Measurements from ENCODE around the gene C1orf53.
"Not testable (repeated sequence)": the region's sequence is repeated elsewhere in the genome, so short reads cannot be mapped to it uniquely, and the experiment has no call there.

C1orf53 gene

DNA sequence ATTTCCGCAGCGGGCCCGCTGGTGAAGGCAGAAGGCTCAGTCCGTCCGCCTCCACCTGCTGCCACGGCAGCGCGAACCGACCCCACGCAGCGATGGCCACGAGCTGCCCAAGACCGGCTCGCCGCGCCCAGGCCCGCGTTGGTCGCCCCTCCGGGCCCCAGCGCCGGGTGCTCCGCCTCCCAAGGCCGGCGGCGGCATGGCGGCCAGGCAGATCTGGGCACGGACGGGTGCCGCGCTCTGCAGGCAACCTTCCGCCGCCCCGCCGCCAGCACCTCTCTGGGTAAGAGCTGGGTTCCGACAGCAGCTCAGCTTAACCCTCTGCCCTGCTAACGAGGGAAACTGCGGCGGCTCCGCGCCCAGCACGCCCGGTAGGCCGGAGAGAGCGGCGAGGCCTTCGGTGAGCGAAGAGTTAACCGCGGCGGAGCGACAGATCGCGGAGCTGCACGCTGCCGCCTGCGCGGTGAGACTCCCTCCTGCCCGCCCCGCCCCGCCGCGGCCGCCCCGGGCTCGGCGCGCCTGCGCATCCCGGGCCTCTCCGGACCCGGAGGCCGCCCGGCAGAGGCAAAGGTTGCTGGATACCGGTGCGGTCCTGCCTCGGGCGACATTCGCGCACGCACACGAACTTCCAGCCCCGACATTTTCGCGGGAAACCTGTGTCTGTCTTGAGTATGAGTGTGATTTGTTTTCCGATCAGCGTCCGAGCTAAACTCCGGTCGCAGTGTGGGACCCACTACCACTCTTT, at the start of gene C1orf53:
Gene C1orf53, plus strand, starts transcription at position 177 of the 742 bp plus-strand sequence. Its CDS starts 20 bp downstream, at position 197.
- in situ Hi-C loops (cut with MboI; ENCODE audit: low sequenced_read_pairs): no loop called here

DNA sequence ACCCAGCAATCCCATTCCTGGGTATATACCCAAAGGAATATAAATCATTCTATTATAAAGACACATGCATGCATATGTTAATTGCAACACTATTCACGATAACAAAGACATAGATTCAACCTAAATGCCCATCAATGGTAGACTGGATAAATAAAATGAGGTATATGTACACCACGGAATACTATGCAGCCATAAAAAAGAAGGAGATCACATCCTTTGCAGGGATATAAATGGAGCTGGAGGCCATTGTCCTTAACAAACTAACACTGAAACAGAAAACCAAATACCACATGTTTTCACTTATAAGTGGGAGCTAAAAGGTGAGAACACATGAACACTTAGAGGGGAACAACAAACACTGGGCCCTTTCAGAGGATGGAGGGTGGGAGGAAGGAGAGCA, 46.7 kb upstream of the C1orf53 start:
- in situ Hi-C loops (cut with MboI; ENCODE audit: low sequenced_read_pairs): not testable (repeated sequence)

DNA sequence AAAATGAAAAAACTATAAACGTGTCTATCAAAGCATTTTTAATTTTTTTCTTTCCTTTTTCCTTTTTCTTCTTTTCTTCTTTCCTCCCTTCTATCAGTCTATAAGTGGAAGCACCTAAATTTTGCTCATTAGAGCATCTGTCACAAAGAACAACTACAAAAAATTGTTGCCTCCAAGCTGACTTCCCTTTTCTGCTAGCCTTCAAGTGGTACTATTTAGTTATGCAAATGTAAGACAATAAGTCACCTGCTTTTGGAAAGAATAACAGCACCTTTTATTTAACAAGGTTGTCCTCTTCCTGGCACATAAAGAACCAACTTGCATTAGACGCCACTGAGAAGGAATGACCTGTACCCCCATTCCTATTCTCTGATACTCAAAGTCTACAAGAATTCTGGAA, 45.0 kb upstream of the C1orf53 start:
- in situ Hi-C loops (cut with MboI; ENCODE audit: low sequenced_read_pairs): no loop called here

DNA sequence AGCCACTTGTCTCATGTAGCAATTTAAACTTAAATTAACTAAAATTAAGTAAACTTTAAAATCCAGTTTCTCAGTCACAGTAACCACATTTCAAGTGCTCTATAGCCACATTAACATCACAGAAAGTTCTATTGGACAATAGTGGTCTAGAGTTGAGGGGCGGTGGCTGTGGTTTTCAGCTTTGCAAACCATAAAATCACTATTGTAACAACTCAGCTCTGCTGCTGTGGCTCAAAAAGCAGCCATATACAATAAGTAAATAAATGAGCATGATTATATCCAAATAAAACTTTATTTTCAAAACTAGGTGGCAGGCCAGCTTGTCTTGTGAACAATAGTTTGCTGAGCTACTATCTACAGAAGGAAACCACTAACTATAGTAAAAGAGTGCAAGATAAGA, 43.4 kb upstream of the C1orf53 start:
- in situ Hi-C loops (cut with MboI; ENCODE audit: low sequenced_read_pairs): no loop called here

DNA sequence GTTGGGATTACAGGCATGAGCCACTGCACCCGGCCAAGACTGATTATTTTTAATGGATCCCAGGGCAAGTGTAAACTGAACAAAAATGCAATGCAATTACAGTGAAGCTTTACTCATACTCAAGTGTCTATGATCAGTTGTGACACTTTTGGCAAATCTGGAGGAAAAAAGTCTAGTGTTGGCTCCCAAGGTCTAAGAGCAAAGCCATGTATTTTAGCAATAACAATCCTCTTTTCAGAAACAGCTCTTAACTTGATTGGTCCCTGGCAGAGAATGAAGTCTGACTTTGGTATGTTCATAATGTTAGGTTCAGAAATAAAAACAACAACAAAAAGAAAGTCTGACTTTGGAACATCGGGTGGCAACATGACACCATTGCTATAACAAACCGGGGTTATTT, 40.2 kb upstream of the C1orf53 start:
- in situ Hi-C loops (cut with MboI; ENCODE audit: low sequenced_read_pairs): no loop called here

DNA sequence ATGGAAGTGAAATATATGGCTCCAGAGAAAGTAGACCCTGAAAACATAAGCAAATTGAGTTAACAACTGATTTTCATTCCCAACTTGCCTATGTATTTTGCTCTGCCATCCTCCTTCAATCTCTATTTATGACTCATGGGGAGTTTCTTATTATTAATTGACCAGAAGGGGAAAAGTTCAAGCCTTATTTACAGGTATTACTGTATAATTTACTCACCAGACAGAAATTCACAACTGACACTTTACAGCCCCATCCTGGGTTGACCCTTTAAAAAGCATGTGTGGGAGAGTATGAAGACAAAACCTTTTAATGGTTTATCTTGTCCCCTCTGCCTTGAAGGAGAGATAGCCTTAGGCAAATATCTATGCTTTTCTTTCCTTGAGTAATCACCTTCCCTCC, 39.8 kb upstream of the C1orf53 start:
- in situ Hi-C loops (cut with MboI; ENCODE audit: low sequenced_read_pairs): no loop called here

DNA sequence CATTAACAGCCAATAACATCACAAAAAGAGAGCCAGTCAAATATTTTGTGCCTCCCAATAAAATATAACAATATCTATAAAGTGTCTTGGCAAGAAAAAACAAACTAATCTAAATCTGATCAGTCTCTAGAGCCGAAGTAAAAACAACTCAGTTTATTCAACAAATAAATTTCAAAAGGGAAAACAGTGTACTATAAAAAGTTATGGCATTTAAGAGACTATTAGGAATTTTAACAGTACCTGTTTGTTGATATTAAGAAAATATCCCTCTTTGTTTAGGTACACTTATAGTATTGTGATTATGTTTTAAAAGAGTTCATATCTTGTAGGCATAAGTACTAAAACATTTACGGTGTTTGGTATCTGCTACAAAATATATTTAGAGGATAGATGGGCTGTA, 36.6 kb upstream of the C1orf53 start:
- in situ Hi-C loops (cut with MboI; ENCODE audit: low sequenced_read_pairs): no loop called here

DNA sequence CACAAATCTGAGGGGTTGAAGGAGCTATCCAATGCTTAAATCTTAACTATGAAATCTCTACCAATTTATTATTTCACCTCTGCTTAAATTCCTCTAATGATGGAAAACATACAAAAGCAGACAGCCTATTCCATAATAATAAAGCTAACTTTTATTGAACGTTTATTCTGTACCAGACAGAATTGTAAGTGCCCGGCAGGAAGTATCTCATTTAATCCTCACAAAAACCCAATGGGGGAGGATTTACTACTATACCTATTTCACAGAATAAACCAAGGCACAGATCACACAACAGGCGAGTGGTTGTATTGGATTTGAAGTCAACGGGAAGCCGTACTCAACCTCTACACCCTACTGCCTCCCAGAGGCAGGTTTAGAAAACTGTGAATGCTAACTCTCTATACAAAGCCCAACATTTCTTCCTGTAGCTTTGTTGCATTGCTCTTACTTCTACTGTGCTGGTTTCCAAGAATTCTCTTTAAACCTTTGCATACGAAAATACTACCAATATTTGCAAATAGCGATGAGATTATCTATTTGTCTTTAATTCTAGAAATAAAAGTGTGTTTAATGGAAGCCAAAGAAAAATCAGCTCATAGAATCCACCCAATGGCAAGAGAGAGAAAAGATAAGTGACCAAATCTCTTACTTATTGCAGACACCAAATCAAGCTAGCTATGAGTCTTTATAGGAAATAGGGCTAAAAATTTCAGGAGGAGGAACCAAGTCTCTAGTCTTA, 33.5 kb upstream of the C1orf53 start:
- in situ Hi-C loops (cut with MboI; ENCODE audit: low sequenced_read_pairs): no loop called here

DNA sequence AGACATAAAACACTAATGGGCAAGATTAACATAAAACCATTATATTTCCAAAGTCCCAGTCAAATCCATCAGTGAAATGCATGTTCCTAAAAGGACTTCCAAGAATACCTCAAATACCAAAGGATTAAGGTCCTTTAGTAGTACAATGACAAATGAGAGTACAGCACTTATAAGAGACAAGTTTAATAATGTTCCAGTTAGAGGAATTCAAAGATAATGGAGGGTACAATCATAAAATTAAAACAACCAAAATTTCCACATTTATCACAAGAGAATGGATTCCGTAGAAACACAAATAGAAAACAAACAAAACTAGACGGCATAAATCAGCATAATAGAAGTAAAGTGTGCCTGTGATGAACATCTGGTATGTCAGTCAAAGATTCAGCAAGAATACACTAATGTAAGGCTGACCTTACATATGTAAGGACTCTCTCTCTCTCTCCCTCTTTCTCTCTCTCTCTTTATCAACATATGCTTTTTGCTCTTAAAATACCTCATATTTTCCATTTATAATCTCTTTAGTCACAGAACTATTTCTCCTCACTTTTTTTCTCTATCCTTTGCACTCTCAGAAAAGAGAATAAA, 32.8 kb upstream of the C1orf53 start:
- in situ Hi-C loops (cut with MboI; ENCODE audit: low sequenced_read_pairs): no loop called here

DNA sequence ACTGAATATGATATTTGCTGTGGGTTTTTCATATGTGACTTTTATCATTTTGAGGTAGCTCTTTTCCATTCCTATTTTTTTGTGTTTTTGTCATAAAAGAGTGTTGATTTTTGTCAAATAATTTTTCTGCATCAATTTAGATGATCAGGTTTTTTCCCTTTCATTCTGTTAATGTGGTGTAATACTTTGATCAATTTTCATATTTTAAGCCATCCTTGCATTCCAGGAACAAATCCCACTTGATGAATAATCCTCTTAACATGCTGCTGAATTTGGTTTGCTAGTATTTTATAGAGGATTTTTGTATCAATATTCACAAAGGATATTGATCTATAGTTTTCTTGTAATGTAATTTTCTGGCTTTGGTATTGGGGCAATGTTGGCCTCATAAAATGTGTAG, 25.5 kb upstream of the C1orf53 start:
- in situ Hi-C loops (cut with MboI; ENCODE audit: low sequenced_read_pairs): no loop called here

DNA sequence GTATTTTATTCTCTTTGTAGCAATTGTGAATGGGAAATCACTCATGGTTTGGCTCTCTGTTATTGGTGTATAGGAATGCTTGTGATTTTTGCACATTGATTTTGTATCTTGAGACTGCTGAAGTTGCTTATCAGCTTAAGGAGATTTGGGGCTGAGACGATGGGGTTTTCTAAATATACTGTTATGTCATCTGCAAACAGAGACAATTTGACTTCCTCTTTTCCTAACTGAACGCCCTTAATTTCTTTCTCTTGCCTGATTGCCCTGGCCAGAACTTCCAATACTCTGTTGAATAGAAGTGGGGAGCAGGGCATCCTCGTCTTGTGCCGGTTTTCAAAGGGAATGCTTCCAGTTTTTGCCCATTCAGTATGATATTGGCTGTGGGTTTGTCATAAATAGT, 22.0 kb upstream of the C1orf53 start:
- in situ Hi-C loops (cut with MboI; ENCODE audit: low sequenced_read_pairs): not testable (repeated sequence)

DNA sequence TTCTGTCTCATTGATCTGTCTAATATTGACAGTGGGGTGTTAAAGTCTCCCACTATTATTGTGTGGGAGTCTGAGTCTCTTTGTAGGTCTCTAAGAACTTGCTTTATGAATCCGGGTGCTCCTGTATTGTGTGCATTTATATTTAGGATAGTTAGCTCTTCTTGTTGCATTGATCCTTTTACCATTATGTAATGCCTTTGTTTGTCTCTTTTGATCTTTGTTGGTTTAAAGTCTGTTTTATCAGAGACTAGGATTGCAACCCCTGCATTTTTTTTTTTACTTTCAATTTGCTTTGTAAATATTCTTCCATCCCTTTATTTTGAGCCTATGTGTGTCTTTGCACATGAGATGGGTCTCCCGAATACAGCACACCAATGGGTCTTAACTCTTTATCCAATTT, 20.2 kb upstream of the C1orf53 start:
- in situ Hi-C loops (cut with MboI; ENCODE audit: low sequenced_read_pairs): not testable (repeated sequence)

DNA sequence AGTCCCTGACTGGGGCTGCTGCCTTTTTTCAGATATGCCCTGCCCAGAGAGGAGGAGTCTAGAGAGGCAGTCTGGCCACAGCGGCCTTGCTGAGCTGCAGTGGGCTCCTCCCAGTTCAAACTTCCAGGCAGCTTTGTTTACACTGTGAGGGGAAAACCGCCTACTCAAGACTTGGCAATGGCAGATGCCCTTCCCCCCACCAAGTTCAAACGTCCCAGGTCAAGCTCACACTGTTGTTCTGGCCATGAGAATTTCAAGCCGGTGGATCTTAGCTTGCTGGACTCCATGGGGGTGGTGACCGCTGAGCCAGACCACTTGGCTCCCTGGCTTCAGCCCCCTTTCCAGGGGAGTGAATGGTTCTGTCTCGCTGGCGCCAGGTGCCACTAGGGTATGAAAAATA, 18.3 kb upstream of the C1orf53 start:
- in situ Hi-C loops (cut with MboI; ENCODE audit: low sequenced_read_pairs): no loop called here

DNA sequence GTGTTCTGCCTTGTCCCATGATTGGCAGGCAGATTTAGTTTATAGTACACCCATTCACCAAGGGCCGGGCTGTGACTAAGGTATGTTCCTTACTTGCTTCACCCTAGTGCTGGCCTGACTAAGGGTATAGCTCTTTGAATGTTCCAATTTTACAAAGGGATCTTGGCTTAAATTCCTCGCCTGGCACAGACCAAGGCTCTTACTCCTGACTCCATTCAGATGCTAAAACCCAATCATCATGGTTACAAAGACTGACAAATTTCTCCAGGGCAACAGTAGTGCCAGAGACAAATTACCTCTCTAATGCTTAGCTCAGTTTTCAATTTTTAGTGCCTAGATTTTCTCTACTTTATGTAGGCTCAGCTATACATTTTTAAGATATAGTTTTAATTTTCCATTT, 11.5 kb upstream of the C1orf53 start:
- in situ Hi-C loops (cut with MboI; ENCODE audit: low sequenced_read_pairs): no loop called here

DNA sequence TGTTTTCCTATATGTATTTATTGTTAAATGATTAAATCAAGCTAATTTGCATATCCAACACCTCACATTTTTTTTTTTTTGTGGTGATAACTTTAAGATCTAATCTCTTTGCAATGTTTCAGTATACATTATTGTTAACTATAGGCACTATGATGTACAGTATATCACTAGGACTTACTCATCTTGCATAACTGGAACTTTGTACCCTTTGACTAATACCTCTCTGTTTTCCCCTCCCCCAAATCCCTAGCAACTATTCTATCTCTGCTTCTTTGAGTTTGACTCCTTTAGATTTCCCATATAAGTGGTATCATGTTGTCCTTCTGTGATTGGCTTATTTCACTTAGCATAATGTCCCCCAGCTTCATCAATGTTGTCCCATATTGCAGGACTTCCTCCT, 9.7 kb upstream of the C1orf53 start:
- in situ Hi-C loops (cut with MboI; ENCODE audit: low sequenced_read_pairs): no loop called here

DNA sequence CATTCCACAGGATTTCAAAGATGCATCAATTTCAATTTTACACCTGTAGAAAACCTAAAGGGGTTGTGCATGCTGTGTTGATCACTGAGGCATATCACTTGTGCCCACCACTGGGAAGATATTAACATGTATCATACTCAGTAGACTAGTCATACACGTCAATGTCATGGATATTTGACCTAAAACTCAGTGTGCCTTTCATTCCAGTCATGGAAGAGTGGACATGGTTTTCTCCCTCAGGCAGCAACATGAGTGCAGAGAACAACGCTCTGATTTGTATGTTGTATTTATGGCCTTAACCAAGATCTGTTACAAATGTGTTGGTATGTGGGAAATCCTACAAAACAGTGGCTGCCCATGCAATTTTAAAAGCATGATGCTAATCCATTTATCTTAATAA, 6.1 kb upstream of the C1orf53 start:
- in situ Hi-C loops (cut with MboI; ENCODE audit: low sequenced_read_pairs): no loop called here

DNA sequence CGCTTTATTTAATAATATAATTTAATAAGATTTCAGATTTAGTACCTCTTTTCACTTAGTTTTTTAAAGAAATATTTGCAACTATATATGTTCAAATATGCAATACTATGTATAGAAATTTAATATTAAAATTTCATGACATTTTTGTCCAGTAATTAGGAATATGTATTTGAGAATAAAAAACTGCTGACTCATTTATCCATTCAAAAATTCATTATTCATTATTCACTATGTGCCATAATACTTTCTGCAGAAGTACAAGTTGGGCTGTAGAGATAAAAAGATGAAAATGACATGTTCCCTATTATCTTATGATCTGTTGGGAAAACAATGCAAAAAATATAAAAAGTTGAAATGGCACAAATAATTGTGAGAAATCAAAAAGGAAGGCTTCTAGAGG, 3.4 kb upstream of the C1orf53 start:
- in situ Hi-C loops (cut with MboI; ENCODE audit: low sequenced_read_pairs): no loop called here

DNA sequence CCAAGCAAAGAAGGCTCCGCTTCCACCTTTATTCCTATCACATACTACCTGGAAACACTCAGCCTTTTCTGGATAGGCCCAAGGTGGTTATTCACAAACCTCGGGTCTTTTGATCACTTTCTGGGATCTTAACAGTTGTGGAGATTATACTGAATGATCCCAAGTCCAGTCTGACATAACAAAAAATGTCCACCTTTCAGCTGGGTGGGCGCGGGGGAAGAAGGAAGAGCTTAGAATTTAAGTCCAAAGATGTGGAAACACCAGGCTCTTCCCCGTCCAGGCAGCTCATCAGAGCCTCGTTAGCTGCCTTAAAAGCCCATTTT, 338 bp upstream of the C1orf53 start:
- in situ Hi-C loops (cut with MboI; ENCODE audit: low sequenced_read_pairs): no loop called here

DNA sequence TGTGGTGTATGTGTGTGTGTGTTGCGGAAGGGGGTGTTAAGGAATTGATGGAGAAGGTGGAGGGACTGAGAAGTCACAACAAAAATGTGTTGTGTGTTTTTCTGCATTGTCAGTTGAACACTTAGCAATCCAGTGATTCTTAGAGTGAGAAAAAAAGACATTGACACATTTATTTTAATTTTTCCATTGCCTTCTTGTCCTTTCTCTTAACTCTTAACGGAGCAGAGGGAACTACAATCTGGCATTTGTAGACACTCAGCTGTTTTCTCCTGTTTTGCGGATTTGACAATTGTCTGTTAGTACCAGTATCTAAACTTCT, 725 bp downstream of the C1orf53 start:
- in situ Hi-C loops (cut with MboI; ENCODE audit: low sequenced_read_pairs): no loop called here

DNA sequence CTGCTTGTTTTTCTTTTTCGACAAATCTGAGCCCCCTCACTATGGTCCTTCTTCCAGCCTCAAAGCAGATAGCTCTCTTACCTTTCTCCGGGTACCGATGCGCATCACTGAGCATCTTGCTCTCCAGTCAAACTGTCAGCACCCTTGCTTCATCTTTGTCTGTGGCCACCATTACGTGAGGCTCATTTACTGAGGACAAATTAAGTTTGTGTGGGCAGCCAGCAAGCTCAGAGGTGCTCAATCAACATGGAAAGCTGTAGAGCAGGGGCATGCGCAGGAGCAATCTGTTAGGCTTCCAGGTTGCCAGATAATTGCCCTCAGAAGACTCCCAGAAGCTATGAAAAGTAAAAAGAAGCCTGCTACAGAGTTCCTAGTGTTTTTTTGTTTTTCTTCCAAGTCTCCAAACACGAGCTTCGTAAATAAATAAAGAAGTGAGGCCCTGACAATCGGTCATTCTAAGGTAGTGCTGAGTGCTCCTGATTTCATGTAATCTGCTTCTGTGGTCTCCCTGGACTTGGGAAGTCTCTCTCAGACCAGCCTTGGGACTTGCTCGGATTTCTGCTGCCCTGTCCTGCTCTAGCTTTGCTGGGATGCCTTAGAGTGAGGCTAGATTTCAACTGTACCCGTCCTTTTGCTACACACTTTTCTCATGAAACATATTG, 1.8 kb downstream of the C1orf53 start:
- in situ Hi-C loops (cut with MboI; ENCODE audit: low sequenced_read_pairs): no loop called here

DNA sequence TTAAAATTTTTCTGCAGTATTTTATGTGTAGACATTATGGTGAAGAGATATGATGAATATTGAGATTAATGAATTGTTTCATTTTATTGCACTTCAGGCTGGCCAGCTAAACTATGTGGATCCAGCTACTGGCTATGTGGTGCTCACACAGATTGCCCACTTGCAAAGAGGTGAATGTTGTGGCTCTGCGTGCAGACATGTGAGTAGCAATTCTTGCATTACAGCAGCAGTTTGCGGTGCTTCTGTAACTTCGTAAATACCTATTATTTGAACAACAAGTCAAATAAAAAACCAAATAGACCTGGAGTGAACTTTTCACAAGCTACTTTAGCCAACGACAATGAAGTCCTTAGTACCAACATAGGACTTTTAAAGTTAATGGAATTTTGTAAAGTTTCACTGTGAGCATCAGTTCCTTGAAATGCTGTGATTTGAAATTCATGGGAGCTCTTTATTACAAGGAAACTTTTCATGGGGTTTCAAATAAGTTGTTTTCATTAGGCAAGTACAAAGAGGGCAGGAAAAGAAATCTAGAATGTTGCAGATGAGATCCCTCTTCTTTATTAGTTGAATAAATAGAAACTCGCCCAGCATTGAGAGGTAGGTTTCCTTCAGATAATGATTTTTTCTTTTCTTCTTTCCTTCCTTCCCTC, 3.4 kb downstream of the C1orf53 start:
- in situ Hi-C loops (cut with MboI; ENCODE audit: low sequenced_read_pairs): no loop called here
